ENCODE results near the gene BRSK2.

Gene BRSK2

GRCh38 chr11:1500466-1501420 lies 111.0 kb downstream of the BRSK2 start:
- TF ChIP-seq ZNF677 (tag by site-specific recombination; IDR thresholded peaks at IDR 0.05) (no peak), RBAK (tag by site-specific recombination; IDR thresholded peaks at IDR 0.05) (no peak), ZNF623 (tag by site-specific recombination; IDR thresholded peaks at IDR 0.05) (no peak), ZEB2 (tag by site-specific recombination; IDR thresholded peaks at IDR 0.05) (no peak), KLF17 (tag by site-specific recombination; IDR thresholded peaks at IDR 0.05) (no peak), ZSCAN18 (tag by site-specific recombination; IDR thresholded peaks at IDR 0.05) (no peak), ZNF366 (tag by site-specific recombination; conservative IDR thresholded peaks at IDR 0.05) (no peak), WT1 (tag by site-specific recombination; IDR thresholded peaks at IDR 0.05) (no peak)
- TF ChIP-seq, protein P1, sequence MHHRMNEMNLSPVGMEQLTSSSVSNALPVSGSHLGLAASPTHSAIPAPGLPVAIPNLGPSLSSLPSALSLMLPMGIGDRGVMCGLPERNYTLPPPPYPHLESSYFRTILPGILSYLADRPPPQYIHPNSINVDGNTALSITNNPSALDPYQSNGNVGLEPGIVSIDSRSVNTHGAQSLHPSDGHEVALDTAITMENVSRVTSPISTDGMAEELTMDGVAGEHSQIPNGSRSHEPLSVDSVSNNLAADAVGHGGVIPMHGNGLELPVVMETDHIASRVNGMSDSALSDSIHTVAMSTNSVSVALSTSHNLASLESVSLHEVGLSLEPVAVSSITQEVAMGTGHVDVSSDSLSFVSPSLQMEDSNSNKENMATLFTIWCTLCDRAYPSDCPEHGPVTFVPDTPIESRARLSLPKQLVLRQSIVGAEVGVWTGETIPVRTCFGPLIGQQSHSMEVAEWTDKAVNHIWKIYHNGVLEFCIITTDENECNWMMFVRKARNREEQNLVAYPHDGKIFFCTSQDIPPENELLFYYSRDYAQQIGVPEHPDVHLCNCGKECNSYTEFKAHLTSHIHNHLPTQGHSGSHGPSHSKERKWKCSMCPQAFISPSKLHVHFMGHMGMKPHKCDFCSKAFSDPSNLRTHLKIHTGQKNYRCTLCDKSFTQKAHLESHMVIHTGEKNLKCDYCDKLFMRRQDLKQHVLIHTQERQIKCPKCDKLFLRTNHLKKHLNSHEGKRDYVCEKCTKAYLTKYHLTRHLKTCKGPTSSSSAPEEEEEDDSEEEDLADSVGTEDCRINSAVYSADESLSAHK (tag by site-specific recombination; IDR thresholded peaks at IDR 0.05): no peak
- ChIA-PET CTCF (no interaction called here), POLR2A (no interaction called here)
- H3K4me3 ChIP-seq (ENCODE audit: low read depth, low read length): no peak overlapping the region
- H3K4me1 ChIP-seq (ENCODE audit: control insufficient read depth, insufficient read depth, low read length): no peaks in the 10 kb centered on the region
- H3K9me3 ChIP-seq (ENCODE audit: control insufficient read depth, insufficient read depth, low read depth, low read length): no peaks in the 10 kb centered on the region
- peaks cover 0 to 4% of the 10 kb centered on the region in 2 experiments; a peak in 1 of 3 replicates for H3K36me3 ChIP-seq (ENCODE audit: control insufficient read depth in 2 of 2, insufficient read depth in 1 of 2, low read length in 2 of 2)
- no peak overlapping the region for H3K27ac ChIP-seq (ENCODE audit: extremely low read depth, low read depth, low read length)

- no peaks in the 10 kb centered on the region for H3K9me3 ChIP-seq (ENCODE audit: control insufficient read depth, insufficient read depth, low read depth, low read length)
- CTCF ChIA-PET: no interaction called here
- H3K4me1 ChIP-seq (ENCODE audit: control insufficient read depth, insufficient read depth, low read length): no peaks in the 10 kb centered on the region
- H3K4me3 ChIP-seq (ENCODE audit: low read depth, low read length): no peak overlapping the region
- H3K27ac ChIP-seq (ENCODE audit: extremely low read depth, low read depth, low read length): no peak overlapping the region
- POLR2A ChIA-PET: no interaction called here
- peaks cover 0 to 4% of the 10 kb centered on the region in 2 experiments; a peak in 1 of 3 replicates for H3K36me3 ChIP-seq (ENCODE audit: control insufficient read depth in 2 of 2, insufficient read depth in 1 of 2, low read length in 2 of 2)
- no peak for TF ChIP-seq ZNF626 (tag by site-specific recombination; IDR thresholded peaks at IDR 0.05)
- TF ChIP-seq TCF7L2 (IDR thresholded peaks at IDR 0.05; ENCODE audit: borderline replicate concordance, low read depth, low read length): no peak
- TF ChIP-seq, protein P2, sequence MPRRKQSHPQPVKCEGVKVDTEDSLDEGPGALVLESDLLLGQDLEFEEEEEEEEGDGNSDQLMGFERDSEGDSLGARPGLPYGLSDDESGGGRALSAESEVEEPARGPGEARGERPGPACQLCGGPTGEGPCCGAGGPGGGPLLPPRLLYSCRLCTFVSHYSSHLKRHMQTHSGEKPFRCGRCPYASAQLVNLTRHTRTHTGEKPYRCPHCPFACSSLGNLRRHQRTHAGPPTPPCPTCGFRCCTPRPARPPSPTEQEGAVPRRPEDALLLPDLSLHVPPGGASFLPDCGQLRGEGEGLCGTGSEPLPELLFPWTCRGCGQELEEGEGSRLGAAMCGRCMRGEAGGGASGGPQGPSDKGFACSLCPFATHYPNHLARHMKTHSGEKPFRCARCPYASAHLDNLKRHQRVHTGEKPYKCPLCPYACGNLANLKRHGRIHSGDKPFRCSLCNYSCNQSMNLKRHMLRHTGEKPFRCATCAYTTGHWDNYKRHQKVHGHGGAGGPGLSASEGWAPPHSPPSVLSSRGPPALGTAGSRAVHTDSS (tag by site-specific recombination; IDR thresholded peaks at IDR 0.05): no peak
- TF ChIP-seq, protein P3, sequence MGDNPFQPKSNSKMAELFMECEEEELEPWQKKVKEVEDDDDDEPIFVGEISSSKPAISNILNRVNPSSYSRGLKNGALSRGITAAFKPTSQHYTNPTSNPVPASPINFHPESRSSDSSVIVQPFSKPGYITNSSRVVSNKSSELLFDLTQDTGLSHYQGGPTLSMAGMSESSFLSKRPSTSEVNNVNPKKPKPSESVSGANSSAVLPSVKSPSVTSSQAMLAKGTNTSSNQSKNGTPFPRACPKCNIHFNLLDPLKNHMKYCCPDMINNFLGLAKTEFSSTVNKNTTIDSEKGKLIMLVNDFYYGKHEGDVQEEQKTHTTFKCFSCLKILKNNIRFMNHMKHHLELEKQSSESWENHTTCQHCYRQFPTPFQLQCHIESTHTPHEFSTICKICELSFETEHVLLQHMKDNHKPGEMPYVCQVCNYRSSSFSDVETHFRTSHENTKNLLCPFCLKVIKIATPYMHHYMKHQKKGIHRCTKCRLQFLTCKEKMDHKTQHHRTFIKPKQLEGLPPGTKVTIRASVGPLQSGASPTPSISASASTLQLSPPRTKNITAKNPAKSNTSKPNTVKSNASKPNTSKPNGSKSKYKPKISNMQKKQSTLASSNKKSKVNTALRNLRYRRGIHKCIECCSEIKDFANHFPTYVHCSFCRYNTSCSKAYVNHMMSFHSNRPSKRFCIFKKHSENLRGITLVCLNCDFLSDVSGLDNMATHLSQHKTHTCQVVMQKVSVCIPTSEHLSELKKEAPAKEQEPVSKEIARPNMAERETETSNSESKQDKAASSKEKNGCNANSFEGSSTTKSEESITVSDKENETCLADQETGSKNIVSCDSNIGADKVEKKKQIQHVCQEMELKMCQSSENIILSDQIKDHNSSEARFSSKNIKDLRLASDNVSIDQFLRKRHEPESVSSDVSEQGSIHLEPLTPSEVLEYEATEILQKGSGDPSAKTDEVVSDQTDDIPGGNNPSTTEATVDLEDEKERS (tag by site-specific recombination; IDR thresholded peaks at IDR 0.05): no peak
- TF ChIP-seq, protein P4, sequence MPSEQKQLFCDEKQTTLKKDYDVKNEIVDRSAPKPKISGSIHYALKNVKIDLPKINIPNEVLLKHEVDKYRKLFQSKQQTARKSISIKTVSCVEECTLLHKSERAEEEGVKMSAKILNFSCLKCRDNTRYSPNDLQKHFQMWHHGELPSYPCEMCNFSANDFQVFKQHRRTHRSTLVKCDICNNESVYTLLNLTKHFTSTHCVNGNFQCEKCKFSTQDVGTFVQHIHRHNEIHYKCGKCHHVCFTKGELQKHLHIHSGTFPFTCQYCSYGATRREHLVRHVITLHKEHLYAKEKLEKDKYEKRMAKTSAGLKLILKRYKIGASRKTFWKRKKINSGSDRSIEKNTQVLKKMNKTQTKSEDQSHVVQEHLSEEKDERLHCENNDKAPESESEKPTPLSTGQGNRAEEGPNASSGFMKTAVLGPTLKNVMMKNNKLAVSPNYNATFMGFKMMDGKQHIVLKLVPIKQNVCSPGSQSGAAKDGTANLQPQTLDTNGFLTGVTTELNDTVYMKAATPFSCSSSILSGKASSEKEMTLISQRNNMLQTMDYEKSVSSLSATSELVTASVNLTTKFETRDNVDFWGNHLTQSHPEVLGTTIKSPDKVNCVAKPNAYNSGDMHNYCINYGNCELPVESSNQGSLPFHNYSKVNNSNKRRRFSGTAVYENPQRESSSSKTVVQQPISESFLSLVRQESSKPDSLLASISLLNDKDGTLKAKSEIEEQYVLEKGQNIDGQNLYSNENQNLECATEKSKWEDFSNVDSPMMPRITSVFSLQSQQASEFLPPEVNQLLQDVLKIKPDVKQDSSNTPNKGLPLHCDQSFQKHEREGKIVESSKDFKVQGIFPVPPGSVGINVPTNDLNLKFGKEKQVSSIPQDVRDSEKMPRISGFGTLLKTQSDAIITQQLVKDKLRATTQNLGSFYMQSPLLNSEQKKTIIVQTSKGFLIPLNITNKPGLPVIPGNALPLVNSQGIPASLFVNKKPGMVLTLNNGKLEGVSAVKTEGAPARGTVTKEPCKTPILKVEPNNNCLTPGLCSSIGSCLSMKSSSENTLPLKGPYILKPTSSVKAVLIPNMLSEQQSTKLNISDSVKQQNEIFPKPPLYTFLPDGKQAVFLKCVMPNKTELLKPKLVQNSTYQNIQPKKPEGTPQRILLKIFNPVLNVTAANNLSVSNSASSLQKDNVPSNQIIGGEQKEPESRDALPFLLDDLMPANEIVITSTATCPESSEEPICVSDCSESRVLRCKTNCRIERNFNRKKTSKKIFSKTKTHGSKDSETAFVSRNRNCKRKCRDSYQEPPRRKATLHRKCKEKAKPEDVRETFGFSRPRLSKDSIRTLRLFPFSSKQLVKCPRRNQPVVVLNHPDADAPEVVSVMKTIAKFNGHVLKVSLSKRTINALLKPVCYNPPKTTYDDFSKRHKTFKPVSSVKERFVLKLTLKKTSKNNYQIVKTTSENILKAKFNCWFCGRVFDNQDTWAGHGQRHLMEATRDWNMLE (tag by site-specific recombination; conservative IDR thresholded peaks at IDR 0.05; ENCODE audit: low read depth): no peak
- TF ChIP-seq IKZF3 (tag by site-specific recombination; IDR thresholded peaks at IDR 0.05): no peak
- TF ChIP-seq ZFP3 (tag by site-specific recombination; IDR thresholded peaks at IDR 0.05; ENCODE audit: low read depth): no peak
- TF ChIP-seq ZNF600 (tag by site-specific recombination; IDR thresholded peaks at IDR 0.05): no peak
Observed at GRCh38 chr11:1501421-1502167, 111.9 kb downstream of the BRSK2 start.

All from HEK293 (cell line).